Prostate gland (tissue), 2 donors: ENCODE data around the gene ANXA1. TPM values are rescaled to one million over a fixed set of nuclear protein-coding genes. Genes with fewer than 3 reads are reported as not detected.

Experiments
- DNase-seq: peaks from one replicate; pipeline ENCODE4 v3.0.0-alpha.2; 2019; ENCODE audit warnings: low spot score
- H3K27ac ChIP-seq, 2 donors: fragments of 200-600 bp; sonication (generic); 2 replicates each; pipeline ENCODE4 v1.5.1; 2017 to 2019
- H3K27me3 ChIP-seq: fragments of 200-600 bp; sonication (generic); replicated peaks from 2 replicates; pipeline ENCODE4 v1.5.1; 2019; ENCODE audit not compliant: insufficient read depth
- H3K36me3 ChIP-seq, 2 donors: fragments of 200-600 bp; sonication (generic); 1 replicate in 1 of 2; 2 replicates in 1 of 2; pipeline versions ENCODE4 v1.5.1 to v1.8.1; 2017 to 2019
- H3K4me1 ChIP-seq: fragments of 200-600 bp; sonication (generic); replicated peaks from 2 replicates; pipeline ENCODE4 v1.5.1; 2019
- H3K4me3 ChIP-seq, 2 donors: fragments of 200-600 bp; sonication (generic); 2 replicates each; pipeline ENCODE4 v1.5.1; 2017 to 2019
- H3K9me3 ChIP-seq: fragments of 200-600 bp; sonication (generic); 2 replicates; pipeline ENCODE4 v1.5.1; 2017
- CTCF ChIP-seq, 4 experiments: fragments of 200-600 bp in 2 of 4; fragments of 450-650 bp in 2 of 4; sonication (generic) in 2 of 4; IDR thresholded peaks; 1 replicate in 3 of 4; 2 replicates in 1 of 4; pipeline ENCODE4 v1.5.1; 2016 to 2019; ENCODE audit warnings: antibody characterized with exemption in 4 of 4, mild to moderate bottlenecking in 2 of 4, moderate library complexity in 2 of 4
- POLR2A ChIP-seq: fragments of 450-650 bp; IDR thresholded peaks from one replicate; pipeline ENCODE4 v1.6.1; 2016; ENCODE audit warnings: antibody characterized with exemption, mild to moderate bottlenecking
- POLR2AphosphoS5 ChIP-seq: sonication (generic); formaldehyde crosslinking; IDR thresholded peaks from one replicate; pipeline ENCODE4 v1.6.1; 2017; ENCODE audit warnings: antibody characterized with exemption
- WGBS: methylation state at CpG from one replicate; pipeline ENCODE4 v1.1.5; 2018; 5-methylcytosine and 5-hydroxymethylcytosine counted together
- intact Hi-C: fragments of 100-400 bp; cut with DNase I; formaldehyde crosslinking; loops from one replicate; pipeline ENCODE4 v1.14.2; 2022
- total RNA-seq, 2 donors: library from RNA; depleted of rRNA; stranded (reverse); fragments of >200 nt; gene quantifications; one replicate each; pipeline ENCODE4 v1.1.0, GENCODE V29; 2016

The ANXA1 gene
- total RNA-seq, 2 donors from 2014 or later = 65.3 to 341 TPM

GRCh38 chr9:73199448-73199847, 47.8 kb downstream of the ANXA1 start:
- no peaks in the 10 kb centered on the region for H3K9me3 ChIP-seq
- TF ChIP-seq CTCF (IDR thresholded peaks at IDR 0.05) (no peak), POLR2A (no peak), POLR2AphosphoS5 (no peak)
- no peak overlapping the region for H3K4me3 ChIP-seq
- no peak for DNase-seq
- intact Hi-C loops = no loop called here
- no peaks in the 10 kb centered on the region for H3K4me1 ChIP-seq
- no peaks in the 10 kb centered on the region for H3K36me3 ChIP-seq
- no peak overlapping the region for H3K27ac ChIP-seq
- WGBS = 74% methylated on average over 2 of the region's 2 CpGs
- H3K27me3 ChIP-seq = no peaks in the 10 kb centered on the region

- TF ChIP-seq CTCF (IDR thresholded peaks at IDR 0.05) = peak in 3 of 4 experiments; percentile 10 to 24 (median 24)
- TF ChIP-seq POLR2AphosphoS5 = no peak
- Histone ChIP-seq H3K27ac (peak overlapping the region in 1 of 2 donors; percentile 0), H3K9me3 (no peaks in the 10 kb centered on the region), H3K4me1 (no peaks in the 10 kb centered on the region), H3K36me3 (no peaks in the 10 kb centered on the region), H3K4me3 (no peak overlapping the region), H3K27me3 (no peaks in the 10 kb centered on the region)
- peak; percentile 50 for DNase-seq
- intact Hi-C loops = no loop called here
- 55% methylated on average over 10 of the region's 10 CpGs for WGBS
Measured at GRCh38 chr9:73199886-73200285, 48.2 kb downstream of the ANXA1 start.

- TF ChIP-seq POLR2AphosphoS5 = no peak
- peak in 3 of 4 experiments; percentile 53 to 57 (median 53) for TF ChIP-seq CTCF (IDR thresholded peaks at IDR 0.05)
- no peak for DNase-seq
- H3K36me3 ChIP-seq = no peaks in the 10 kb centered on the region
- WGBS = 41% methylated on average over 9 of the region's 9 CpGs
- intact Hi-C loops = no loop called here
- no peaks in the 10 kb centered on the region for H3K27me3 ChIP-seq
- H3K27ac ChIP-seq = peak overlapping the region in 1 of 2 donors; percentile 0
- H3K4me3 ChIP-seq = no peak overlapping the region
- H3K9me3 ChIP-seq = no peaks in the 10 kb centered on the region
- H3K4me1 ChIP-seq = no peaks in the 10 kb centered on the region
Measured at GRCh38 chr9:73200694-73201452, 49.2 kb downstream of the ANXA1 start.

- Histone ChIP-seq H3K27me3 (no peaks in the 10 kb centered on the region), H3K4me3 (no peak overlapping the region), H3K27ac (no peak overlapping the region), H3K36me3 (no peaks in the 10 kb centered on the region), H3K9me3 (no peaks in the 10 kb centered on the region), H3K4me1 (no peaks in the 10 kb centered on the region)
- no peak for DNase-seq
- WGBS = 0% methylated on average over 1 of the region's 1 CpG
- intact Hi-C loops = no loop called here
- TF ChIP-seq CTCF (IDR thresholded peaks at IDR 0.05) = no peak
- TF ChIP-seq POLR2A = no peak
- TF ChIP-seq POLR2AphosphoS5 = no peak
Measured at GRCh38 chr9:73202980-73203379, 51.3 kb downstream of the ANXA1 start.

GRCh38 chr9:73204936-73205335, 53.3 kb downstream of the ANXA1 start:
- intact Hi-C loops = no loop called here
- no peak for DNase-seq
- Histone ChIP-seq H3K4me1 (no peaks in the 10 kb centered on the region), H3K27ac (no peak overlapping the region), H3K36me3 (no peaks in the 10 kb centered on the region), H3K4me3 (no peak overlapping the region), H3K9me3 (no peaks in the 10 kb centered on the region), H3K27me3 (no peaks in the 10 kb centered on the region)
- 68% methylated on average over 4 of the region's 4 CpGs for WGBS
- TF ChIP-seq POLR2AphosphoS5 = no peak
- no peak for TF ChIP-seq POLR2A
- no peak for TF ChIP-seq CTCF (IDR thresholded peaks at IDR 0.05)
